GM21723 (cell line): ENCODE results near the gene EPC1.
"Not testable (repeated sequence)": the region's sequence is repeated elsewhere in the genome, so short reads cannot be mapped to it uniquely, and the experiment has no call there.

ENCODE experiments used
- ATAC-seq: cut with Tn5 transposase; IDR thresholded peaks from one replicate; pipeline ENCODE4 v1.9.1; 2021; ENCODE audit warnings: mild to moderate bottlenecking, moderate library complexity; ENCODE audit not compliant: unreplicated experiment

The EPC1 gene

GRCh38 chr10:32241946-32242345 is 105.0 kb downstream of the EPC1 start:
- no peak for ATAC-seq

- no peak for ATAC-seq
These were observed 106.5 kb downstream of the EPC1 start for GRCh38 chr10:32240471-32240870.

GRCh38 chr10:32239769-32240168 is 107.2 kb downstream of the EPC1 start:
- ATAC-seq = no peak

- no peak for ATAC-seq
These were observed 109.2 kb downstream of the EPC1 start for GRCh38 chr10:32237644-32238345.

- no peak for ATAC-seq
These were observed 112.5 kb downstream of the EPC1 start for GRCh38 chr10:32234471-32234870.

- not testable (repeated sequence) for ATAC-seq
These were observed 113.6 kb downstream of the EPC1 start for GRCh38 chr10:32233375-32233774.

- ATAC-seq = no peak
These were observed 114.6 kb downstream of the EPC1 start for GRCh38 chr10:32232378-32232777.

- not testable (repeated sequence) for ATAC-seq
These were observed 117.2 kb downstream of the EPC1 start for GRCh38 chr10:32229788-32230187.

GRCh38 chr10:32229170-32229569 is 117.8 kb downstream of the EPC1 start:
- ATAC-seq = no peak

- ATAC-seq = no peak
These were observed 119.2 kb downstream of the EPC1 start for GRCh38 chr10:32227802-32228201.

GRCh38 chr10:32226624-32227023 is 120.3 kb downstream of the EPC1 start:
- ATAC-seq = no peak

- no peak for ATAC-seq
These were observed 121.0 kb downstream of the EPC1 start for GRCh38 chr10:32225976-32226375.

GRCh38 chr10:32222376-32222775 is 124.6 kb downstream of the EPC1 start:
- ATAC-seq = not testable (repeated sequence)

GRCh38 chr10:32219156-32219555 is 127.8 kb downstream of the EPC1 start:
- not testable (repeated sequence) for ATAC-seq

GRCh38 chr10:32218206-32219044 is 128.5 kb downstream of the EPC1 start:
- ATAC-seq = not testable (repeated sequence)
